ENCODE measurements around the gene SOX13. TPM values are rescaled to one million over a fixed set of nuclear protein-coding genes. Genes with fewer than 3 reads are reported as not detected.

The SOX13 gene
- total RNA-seq, 2 donors from 2014 or later = 36.2 to 38.4 TPM

DNA sequence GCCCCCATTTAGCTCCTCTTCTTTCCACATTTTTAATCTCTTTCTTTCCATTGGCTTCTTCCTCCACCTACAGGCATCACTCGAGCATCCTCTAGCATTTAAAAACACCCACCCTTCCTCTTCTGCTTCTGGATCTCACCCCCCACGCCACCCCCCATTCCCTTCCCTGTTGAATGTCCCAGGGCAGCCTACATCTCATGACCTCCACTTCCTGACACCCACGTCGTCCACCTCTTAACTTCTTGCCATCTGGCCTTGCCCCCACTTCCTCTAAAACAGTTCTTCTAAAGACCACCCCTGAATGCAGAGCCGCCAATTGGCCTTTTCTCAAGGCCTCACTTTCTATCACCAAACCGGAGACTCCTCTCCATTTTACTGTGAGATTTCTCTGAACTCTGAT lies 85.0 kb downstream of the SOX13 start:
- DNase-seq (no peak), ATAC-seq (no peak)
- intact Hi-C loops (cut with DNase I, micrococcal nuclease) = no loop called here

DNA sequence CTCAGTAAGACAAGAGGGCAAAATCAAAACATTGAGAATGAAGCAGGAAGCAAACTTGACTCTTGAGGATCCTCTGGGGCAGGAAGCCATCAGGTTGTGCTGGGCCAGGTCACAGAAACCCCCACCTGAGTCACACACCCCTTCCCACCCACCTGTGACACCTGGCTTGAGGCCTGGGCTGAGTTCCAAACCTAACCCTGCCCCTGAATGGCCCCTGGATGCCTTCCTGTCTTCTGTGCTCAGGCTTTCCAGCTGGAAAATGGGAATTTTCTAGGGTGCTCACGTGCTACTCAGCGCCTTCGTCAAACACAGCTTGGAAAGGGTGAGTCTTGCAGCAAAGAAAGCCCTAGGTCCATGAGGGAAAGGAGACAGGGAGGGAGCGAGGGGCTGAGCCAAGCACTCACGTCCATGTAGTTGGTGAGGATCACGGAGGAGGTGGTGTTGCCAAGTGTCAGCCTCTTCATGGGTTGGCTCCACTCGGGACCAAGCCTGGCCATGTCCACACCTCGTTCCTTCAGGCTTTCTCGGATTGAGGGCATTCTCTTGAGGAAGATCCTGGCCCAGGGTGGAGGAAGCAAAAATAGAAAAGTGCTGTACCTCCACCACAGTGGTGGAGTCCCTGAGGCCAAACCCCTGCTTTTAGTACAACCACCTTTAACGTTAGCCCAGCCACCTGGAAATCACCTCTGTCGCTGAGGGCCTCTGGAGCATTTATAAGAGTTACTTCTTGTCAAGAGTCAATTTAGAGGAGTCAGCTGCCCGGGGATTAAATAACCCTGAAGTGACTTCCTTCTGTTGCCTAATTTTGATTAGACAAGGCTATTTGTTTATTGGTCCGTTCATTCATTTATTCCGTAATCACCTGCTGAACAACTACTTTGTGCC lies 88.9 kb downstream of the SOX13 start:
- no peak for ATAC-seq
- intact Hi-C loops (cut with DNase I, micrococcal nuclease) = loop anchor here (5.0 to 10.0 kb wide), 3 partner anchors 45 to 205 kb away; no protein-coding TSS in a partner anchor
- DNase-seq = no peak

DNA sequence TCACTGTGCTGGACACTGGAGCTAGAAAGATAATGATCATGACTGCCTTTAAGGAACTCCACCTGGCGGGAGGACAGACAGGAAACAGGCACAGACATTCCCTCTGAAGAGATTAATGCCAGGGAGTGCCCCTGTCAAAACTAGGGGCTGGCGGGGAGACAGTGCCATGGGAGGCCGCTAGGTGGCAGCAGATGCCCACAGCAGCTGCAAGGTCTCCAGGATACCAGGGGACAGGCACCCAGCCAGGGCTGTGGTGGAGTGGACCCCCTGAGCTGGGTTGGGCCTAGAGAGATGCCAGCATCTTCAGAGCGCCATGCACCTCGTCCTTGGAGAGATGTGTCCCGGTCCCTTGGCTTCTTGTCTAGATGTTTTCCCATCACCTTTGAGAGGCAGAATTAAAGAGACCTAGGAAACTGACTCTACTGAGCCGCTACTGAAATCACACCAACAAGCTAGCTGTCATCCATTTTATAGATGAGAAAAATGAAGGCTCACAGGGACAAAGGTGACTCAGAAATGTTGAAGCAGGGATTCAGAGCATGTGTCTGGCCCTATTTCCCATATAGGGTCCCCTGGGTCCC lies 89.7 kb downstream of the SOX13 start:
- peak; percentile 73 to 85 for DNase-seq
- intact Hi-C loops (cut with DNase I, micrococcal nuclease) = loop anchor here (5.0 to 10.0 kb wide), 3 partner anchors 45 to 205 kb away; no protein-coding TSS in a partner anchor
- ATAC-seq = peak; percentile 93

DNA sequence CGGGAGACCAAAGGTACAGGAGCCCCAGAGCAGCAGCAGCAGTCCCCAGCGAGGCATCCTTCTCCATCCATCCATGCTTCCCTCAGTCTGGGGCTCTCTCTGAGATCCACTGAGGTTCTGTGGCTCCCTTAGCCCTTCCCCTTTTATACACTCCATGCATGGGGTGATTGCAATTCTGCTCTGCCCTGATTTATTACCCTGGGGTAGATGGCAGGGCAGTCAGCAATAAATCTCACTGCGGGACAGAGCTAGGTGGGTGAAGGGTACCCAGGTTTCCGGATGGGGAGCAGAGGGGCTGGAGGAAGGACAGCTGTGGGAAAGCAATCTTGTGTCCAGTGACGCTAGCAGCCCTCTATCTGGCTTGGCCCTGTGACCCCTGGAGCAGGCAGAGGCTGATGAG lies 93.3 kb downstream of the SOX13 start, which contains the start of gene REN:
Gene REN (minus strand): TSS at position 119 of the 400 bp plus-strand sequence. CDS start 44 bp downstream, at position 75.
- intact Hi-C loops (cut with DNase I, micrococcal nuclease) = loop anchor here in 1 of 2 donors (10.0 kb wide), 1 partner anchor 199 kb away; no protein-coding TSS in a partner anchor
- no peak for DNase-seq
- peak; percentile 52 for ATAC-seq

DNA sequence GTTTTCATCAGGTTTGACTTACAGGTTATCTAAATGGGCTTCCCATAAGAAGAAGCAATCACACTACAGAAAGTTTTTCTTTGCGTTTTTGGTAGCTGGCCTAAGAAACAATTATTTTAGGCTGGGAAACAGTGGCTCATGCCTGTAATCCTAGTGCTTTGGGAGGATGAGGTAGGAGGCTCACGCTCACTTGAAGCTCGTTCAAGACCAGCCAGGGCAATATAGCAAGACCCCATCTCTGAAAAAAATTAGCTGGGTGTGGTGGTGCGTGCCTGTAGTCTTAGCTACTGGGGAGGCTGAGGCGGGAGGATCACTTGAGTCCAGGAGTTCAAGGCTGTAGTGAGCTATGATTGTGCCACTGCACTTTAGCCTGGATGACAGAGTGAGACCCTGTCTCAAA lies 94.8 kb downstream of the SOX13 start:
- DNase-seq (no peak), ATAC-seq (no peak)
- intact Hi-C loops (cut with DNase I, micrococcal nuclease) = loop anchor here in 1 of 2 donors (10.0 kb wide), 1 partner anchor 197 kb away; no protein-coding TSS in a partner anchor

DNA sequence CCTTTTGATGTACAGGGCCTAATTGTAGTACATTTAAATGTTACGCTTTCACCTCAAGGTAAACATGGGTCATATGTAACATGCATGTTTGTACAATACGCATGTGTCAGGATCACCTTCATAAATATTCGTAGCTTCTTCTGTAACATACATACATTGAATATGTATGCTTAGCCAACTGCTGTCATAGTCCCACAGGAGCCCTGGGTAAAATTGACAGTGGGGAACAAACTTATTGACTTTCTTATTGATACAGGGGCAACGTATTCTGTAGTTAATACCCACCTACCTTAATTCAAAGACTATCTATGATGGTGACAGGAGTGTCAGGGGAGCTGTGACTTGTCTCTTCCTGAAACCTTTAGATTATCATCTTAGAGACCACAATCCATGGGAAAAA lies 96.9 kb downstream of the SOX13 start:
- ATAC-seq (no peak), DNase-seq (no peak)
- intact Hi-C loops (cut with DNase I, micrococcal nuclease) = loop anchor here in 1 of 2 donors (10.0 kb wide), 1 partner anchor 195 kb away; no protein-coding TSS in a partner anchor

DNA sequence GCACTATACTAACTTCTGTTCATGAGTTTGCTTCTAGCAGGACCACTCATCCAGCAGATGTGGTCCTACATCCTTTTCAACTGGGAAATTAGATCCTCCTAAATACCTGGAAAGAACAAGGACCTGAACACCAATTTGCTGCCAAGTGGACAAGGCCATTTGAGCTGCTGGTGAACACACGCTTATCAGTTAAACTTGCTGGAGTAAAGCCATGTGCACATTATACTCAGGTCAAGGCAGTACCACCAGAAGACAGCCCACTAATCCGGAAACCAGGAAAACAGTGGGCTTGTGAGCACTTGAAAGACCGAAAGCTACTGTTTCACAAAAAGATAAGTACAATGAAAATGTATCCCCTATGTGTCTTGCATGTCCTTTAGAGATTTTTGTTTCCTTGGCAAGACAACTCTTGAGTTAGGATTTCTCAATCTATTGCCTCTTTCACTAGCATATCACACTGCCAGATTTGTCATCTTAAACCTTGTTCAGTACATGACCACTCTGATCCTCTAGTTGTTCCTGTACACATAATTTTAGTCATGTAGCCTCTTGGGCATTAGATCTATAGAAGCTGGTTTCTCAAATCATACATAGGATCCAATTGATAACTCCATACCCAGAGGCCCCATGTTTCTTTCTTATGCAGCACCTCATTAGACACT lies 97.7 kb downstream of the SOX13 start:
- intact Hi-C loops (cut with DNase I, micrococcal nuclease) = no loop called here
- ATAC-seq = no peak
- no peak for DNase-seq

DNA sequence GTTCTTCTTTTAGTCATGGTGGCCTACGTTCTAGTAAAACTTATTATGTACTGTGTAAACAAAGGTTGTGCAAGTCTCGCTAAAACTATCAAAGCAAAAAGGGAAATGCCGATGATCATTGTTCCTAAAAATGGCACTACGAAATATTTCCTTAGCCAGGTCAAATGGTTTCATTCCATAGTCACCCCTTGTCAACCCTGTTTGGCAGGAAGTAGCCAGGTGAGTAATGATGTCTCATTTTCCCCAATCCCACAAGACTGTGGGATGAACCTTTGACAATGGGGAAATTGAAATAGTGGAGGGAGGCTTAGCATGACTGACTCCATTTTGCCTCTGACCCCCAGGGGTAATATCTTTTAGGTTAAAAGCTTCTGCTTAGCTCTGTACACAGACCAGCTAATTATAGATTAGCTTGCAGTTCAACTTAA lies 98.8 kb downstream of the SOX13 start:
- DNase-seq = no peak
- ATAC-seq = no peak
- intact Hi-C loops (cut with DNase I, micrococcal nuclease) = no loop called here

DNA sequence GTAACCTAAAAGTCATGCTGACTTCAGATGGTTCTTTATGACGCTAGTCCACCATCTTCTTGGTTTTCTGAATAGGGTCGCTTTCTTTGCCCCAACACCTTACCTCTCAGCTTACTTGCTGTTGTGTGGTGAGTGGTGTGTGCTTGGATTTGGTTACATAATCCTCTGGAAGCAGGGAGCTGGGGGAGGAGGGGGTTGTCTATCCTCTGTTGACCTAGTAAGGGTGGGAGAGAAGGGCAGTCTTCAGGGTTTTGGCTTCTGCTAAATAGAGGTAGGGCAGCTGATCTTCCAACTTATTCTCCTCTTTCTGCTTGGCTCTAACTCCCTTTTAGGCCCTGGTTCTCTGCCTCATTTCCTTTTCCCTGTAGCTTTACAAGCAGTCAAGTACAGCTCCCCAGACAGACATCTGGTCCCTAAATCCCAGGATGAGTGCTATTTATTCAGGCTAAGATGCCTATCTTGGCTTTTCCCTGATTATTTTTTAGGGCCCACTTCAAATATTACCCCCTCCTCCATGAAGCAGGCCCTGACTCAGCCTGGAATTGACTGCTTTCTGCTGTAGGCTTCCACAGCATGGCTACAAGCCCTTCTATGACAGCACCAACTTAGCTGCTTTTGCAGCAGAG lies 99.6 kb downstream of the SOX13 start:
- ATAC-seq (no peak), DNase-seq (no peak)
- intact Hi-C loops (cut with DNase I, micrococcal nuclease) = no loop called here

DNA sequence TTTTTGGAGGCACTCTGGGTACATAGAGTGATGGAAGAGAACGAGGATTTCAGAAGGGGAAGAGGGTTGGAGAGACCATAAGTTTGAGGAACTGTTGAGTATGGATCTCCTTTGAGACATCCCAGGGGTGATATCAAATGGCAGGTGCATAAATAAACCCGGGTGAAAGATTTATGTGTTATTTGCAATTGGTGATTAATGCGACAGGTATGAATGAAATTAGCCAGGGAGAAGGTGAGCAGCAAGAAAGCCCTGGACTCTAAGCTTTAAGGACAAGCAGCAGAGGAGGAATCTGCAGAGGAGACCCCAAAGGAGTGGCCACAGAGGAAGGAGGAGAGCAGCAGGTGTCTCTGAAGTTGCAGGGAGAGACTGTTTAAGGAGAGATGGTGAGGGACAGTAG lies 102.0 kb downstream of the SOX13 start:
- ATAC-seq (no peak), DNase-seq (no peak)
- intact Hi-C loops (cut with DNase I, micrococcal nuclease) = no loop called here

DNA sequence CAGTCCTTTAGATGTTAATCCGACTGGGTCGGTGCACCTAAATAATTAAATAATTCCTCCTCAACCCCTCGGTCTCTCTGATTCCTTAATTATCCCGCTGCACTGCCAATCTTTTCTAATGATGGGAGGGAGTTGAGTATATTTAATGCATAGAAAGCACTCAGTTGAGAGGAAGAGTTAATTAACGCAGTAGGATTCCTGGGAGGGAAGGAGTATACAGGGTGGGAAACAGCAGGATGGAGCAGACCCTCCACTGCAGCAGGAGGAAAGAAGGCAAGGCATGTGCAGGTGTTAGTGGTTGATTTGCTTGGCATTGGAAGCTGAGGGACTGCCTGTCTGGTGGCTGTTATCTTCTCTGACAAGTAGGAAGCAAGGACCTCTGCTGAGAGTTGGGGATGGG lies 103.1 kb downstream of the SOX13 start:
- intact Hi-C loops (cut with DNase I, micrococcal nuclease) = no loop called here
- DNase-seq (no peak), ATAC-seq (no peak)

DNA sequence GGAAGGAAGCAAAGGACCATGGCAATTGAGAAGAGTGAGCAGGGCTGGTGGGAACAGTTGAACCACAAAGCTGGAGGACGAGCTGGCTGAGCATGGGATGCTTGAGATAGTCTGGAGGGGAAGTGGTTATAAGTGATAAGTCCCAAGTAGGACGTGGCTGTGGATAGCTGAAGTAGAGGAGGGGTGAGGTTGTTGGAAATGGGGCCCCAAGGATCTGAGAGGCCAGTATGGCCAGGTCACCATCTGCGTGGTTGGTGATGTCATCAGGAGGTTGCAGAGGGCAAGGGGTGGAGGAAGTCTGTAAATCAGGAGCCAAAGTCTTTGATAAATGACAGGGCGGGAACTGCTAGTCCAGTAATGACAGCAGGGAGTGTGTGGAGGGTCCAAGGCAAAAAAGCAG lies 104.2 kb downstream of the SOX13 start:
- intact Hi-C loops (cut with DNase I, micrococcal nuclease) = no loop called here
- ATAC-seq (peak; percentile 68), DNase-seq (no peak)

Other genes starting within 250 kb of the SOX13 start
- gene SNRPE, start 211.5 kb upstream of the SOX13 start, total RNA-seq = 10 to 100 TPM; 52.1 to 71.4 TPM
- gene ETNK2, start 78.9 kb downstream of the SOX13 start, total RNA-seq = 1 to 10 TPM; 1.6 to 1.7 TPM
- under 1 TPM; 0.18 to 0.59 TPM for gene REN, start 93.2 kb downstream of the SOX13 start, total RNA-seq
- gene KISS1, start 123.4 kb downstream of the SOX13 start, total RNA-seq = under 1 TPM in 1 of 2 donors, not detected in 1; 0.49 TPM
- 1 to 10 TPM; 5.3 to 6.5 TPM for gene GOLT1A, start 140.9 kb downstream of the SOX13 start, total RNA-seq

Data from left colon (tissue), 2 donors.